CD4-positive, CD25-positive, alpha-beta regulatory T cell (primary cell): ENCODE data around the gene UQCRQ. TPM values are rescaled to one million over a fixed set of nuclear protein-coding genes. Genes with fewer than 3 reads are reported as not detected.

ENCODE experiments used
- ATAC-seq, 2 donors: fragments of 150-1000 bp; cut with Tn5 transposase; one replicate each; pipeline ENCODE4 v1.10.0; 2021; ENCODE audit warnings: low read depth in 2 of 2, moderate number of reproducible peaks in 2 of 2, moderate library complexity in 1 of 2
- DNase-seq, 3 donors: peaks; one replicate each; pipeline versions ENCODE4 v3.0.0 to v3.0.0-alpha.2; 2012 to 2022; ENCODE audit warnings: mixed read lengths in 1 of 3
- H3K27ac ChIP-seq: one replicate; pipeline ENCODE4 v1.7.0; 2013; ENCODE audit warnings: mild to moderate bottlenecking, low read length; ENCODE audit not compliant: insufficient read depth, poor library complexity, severe bottlenecking
- H3K27me3 ChIP-seq: one replicate; pipeline ENCODE4 v1.7.0; 2013; ENCODE audit warnings: low read length; ENCODE audit not compliant: control insufficient read depth, insufficient read depth
- H3K36me3 ChIP-seq: one replicate; pipeline ENCODE4 v1.7.0; 2013; ENCODE audit warnings: mild to moderate bottlenecking, low read length, moderate library complexity; ENCODE audit not compliant: control insufficient read depth, insufficient read depth
- H3K4me1 ChIP-seq: 2 replicates; pipeline ENCODE4 v1.7.0; 2013; ENCODE audit warnings: mild to moderate bottlenecking, low read length; ENCODE audit not compliant: insufficient read depth, control insufficient read depth, poor library complexity, severe bottlenecking
- H3K4me3 ChIP-seq: one replicate; pipeline ENCODE4 v1.7.0; 2013; ENCODE audit warnings: low read depth, mild to moderate bottlenecking, low read length, moderate library complexity
- H3K9me3 ChIP-seq, 2 experiments: 1 replicate in 1 of 2; 2 replicates in 1 of 2; pipeline ENCODE4 v1.7.0; 2013; ENCODE audit warnings: low read length in 2 of 2, mild to moderate bottlenecking in 1 of 2, moderate library complexity in 1 of 2; ENCODE audit not compliant: control insufficient read depth in 2 of 2
- H3K27ac Mint-ChIP-seq, 3 donors: one replicate each; pipeline ENCODE4 v1.8.0; 2020 to 2022; ENCODE audit warnings: mild to moderate bottlenecking in 3 of 3, mixed read lengths in 3 of 3, moderate library complexity in 2 of 3
- H3K27me3 Mint-ChIP-seq: one replicate; pipeline ENCODE4 v1.8.0; 2022; ENCODE audit warnings: mild to moderate bottlenecking, mixed read lengths
- H3K36me3 Mint-ChIP-seq: one replicate; pipeline ENCODE4 v1.8.0; 2020; ENCODE audit warnings: mixed read lengths
- H3K4me1 Mint-ChIP-seq, 4 donors: one replicate each; pipeline ENCODE4 v1.8.0; 2020 to 2022; ENCODE audit warnings: mixed read lengths in 4 of 4, mild to moderate bottlenecking in 1 of 4
- H3K4me3 Mint-ChIP-seq, 4 donors: one replicate each; pipeline ENCODE4 v1.8.0; 2020 to 2022; ENCODE audit warnings: mild to moderate bottlenecking in 4 of 4, mixed read lengths in 4 of 4, moderate library complexity in 3 of 4
- H3K9me3 Mint-ChIP-seq, 7 donors: one replicate each; pipeline ENCODE4 v1.8.0; 2020 to 2022; ENCODE audit warnings: mixed read lengths in 7 of 7, mild to moderate bottlenecking in 3 of 7, moderate library complexity in 2 of 7
- polyA plus RNA-seq, 4 donors: library from polyadenylated mRNA; unstranded; fragments of 300-500 nt; fragmentation: Illumina TruSeq; gene quantifications; one replicate each; pipeline ENCODE4 v1.2.3, GENCODE V29; 2021
- total RNA-seq: library from RNA; stranded (reverse); gene quantifications from one replicate; pipeline ENCODE4 v1.2.3, GENCODE V29; 2022

The UQCRQ gene
- total and polyA plus RNA-seq, 5 donors from 2014 or later = 88.5 to 604 (median 562) TPM

- Histone ChIP-seq H3K27ac (no peak overlapping the region), H3K36me3 (peaks cover 79% of the 10 kb centered on the region), H3K27me3 (no peaks in the 10 kb centered on the region), H3K4me3 (no peak overlapping the region), H3K9me3 (no peaks in the 10 kb centered on the region), H3K4me1 (no peaks in the 10 kb centered on the region)
- H3K27ac Mint-ChIP-seq = peak overlapping the region in 1 of 3 donors; percentile 6
- ATAC-seq = no peak
- H3K36me3 Mint-ChIP-seq = peaks cover 43% of the 10 kb centered on the region
- H3K4me3 Mint-ChIP-seq = no peak overlapping the region
- H3K27me3 Mint-ChIP-seq = no peaks in the 10 kb centered on the region
- H3K4me1 Mint-ChIP-seq = peaks cover 0 to 12% (median 5%) of the 10 kb centered on the region in 4 donors
- H3K9me3 Mint-ChIP-seq = peaks cover 0 to 2% (median 0%) of the 10 kb centered on the region in 7 donors
- no peak for DNase-seq
Observed at GRCh38 chr5:132886064-132886823, 19.8 kb downstream of the UQCRQ start.

- Mint-ChIP-seq H3K36me3 (peaks cover 49% of the 10 kb centered on the region), H3K27ac (peak overlapping the region in 1 of 3 donors; percentile 17), H3K4me3 (no peak overlapping the region), H3K4me1 (peaks cover 0 to 12% (median 5%) of the 10 kb centered on the region in 4 donors), H3K9me3 (peaks cover 0 to 2% (median 0%) of the 10 kb centered on the region in 7 donors), H3K27me3 (no peaks in the 10 kb centered on the region)
- Histone ChIP-seq H3K4me1 (no peaks in the 10 kb centered on the region), H3K27ac (no peak overlapping the region), H3K36me3 (peaks cover 78% of the 10 kb centered on the region), H3K27me3 (no peaks in the 10 kb centered on the region), H3K9me3 (no peaks in the 10 kb centered on the region), H3K4me3 (no peak overlapping the region)
- ATAC-seq (no peak), DNase-seq (no peak)
Observed at GRCh38 chr5:132887283-132887682, 20.8 kb downstream of the UQCRQ start.

GRCh38 chr5:132889501-132889900, 23.1 kb downstream of the UQCRQ start:
- Mint-ChIP-seq H3K27me3 (no peaks in the 10 kb centered on the region), H3K27ac (no peak overlapping the region), H3K4me3 (no peak overlapping the region), H3K4me1 (peaks cover 0 to 5% (median 0%) of the 10 kb centered on the region in 4 donors), H3K36me3 (peaks cover 58% of the 10 kb centered on the region), H3K9me3 (peaks cover 0 to 2% (median 0%) of the 10 kb centered on the region in 7 donors)
- Histone ChIP-seq H3K4me3 (no peak overlapping the region), H3K4me1 (no peaks in the 10 kb centered on the region), H3K27me3 (no peaks in the 10 kb centered on the region), H3K27ac (no peak overlapping the region), H3K36me3 (peaks cover 83% of the 10 kb centered on the region), H3K9me3 (no peaks in the 10 kb centered on the region)
- peak in 1 of 3 donors; percentile 15 for DNase-seq
- no peak for ATAC-seq

GRCh38 chr5:132890817-132891216, 24.4 kb downstream of the UQCRQ start:
- Mint-ChIP-seq H3K4me3 (no peak overlapping the region), H3K9me3 (peaks cover 0 to 2% (median 0%) of the 10 kb centered on the region in 7 donors), H3K4me1 (peaks cover 0 to 7% (median 5%) of the 10 kb centered on the region in 4 donors), H3K27ac (peak overlapping the region in 1 of 3 donors; percentile 29), H3K36me3 (peaks cover 56% of the 10 kb centered on the region), H3K27me3 (no peaks in the 10 kb centered on the region)
- Histone ChIP-seq H3K27ac (no peak overlapping the region), H3K4me3 (no peak overlapping the region), H3K27me3 (no peaks in the 10 kb centered on the region), H3K4me1 (no peaks in the 10 kb centered on the region), H3K9me3 (no peaks in the 10 kb centered on the region), H3K36me3 (peaks cover 86% of the 10 kb centered on the region)
- DNase-seq (no peak), ATAC-seq (no peak)

- DNase-seq = no peak
- peaks cover 47% of the 10 kb centered on the region for H3K36me3 Mint-ChIP-seq
- no peaks in the 10 kb centered on the region for H3K27me3 ChIP-seq
- H3K27ac ChIP-seq = no peak overlapping the region
- H3K4me3 ChIP-seq = no peak overlapping the region
- H3K36me3 ChIP-seq = peaks cover 68% of the 10 kb centered on the region
- no peak overlapping the region for H3K4me3 Mint-ChIP-seq
- ATAC-seq = no peak
- no peaks in the 10 kb centered on the region for H3K4me1 ChIP-seq
- peak overlapping the region in 1 of 3 donors; percentile 27 for H3K27ac Mint-ChIP-seq
- H3K9me3 Mint-ChIP-seq = no peaks in the 10 kb centered on the region
- peaks cover 0 to 10% (median 8%) of the 10 kb centered on the region in 4 donors for H3K4me1 Mint-ChIP-seq
- H3K9me3 ChIP-seq = no peaks in the 10 kb centered on the region
- H3K27me3 Mint-ChIP-seq = no peaks in the 10 kb centered on the region
Observed at GRCh38 chr5:132895719-132896305, 29.4 kb downstream of the UQCRQ start.

GRCh38 chr5:132896685-132897084, 30.2 kb downstream of the UQCRQ start:
- Histone ChIP-seq H3K27me3 (no peaks in the 10 kb centered on the region), H3K36me3 (peaks cover 65% of the 10 kb centered on the region), H3K4me3 (no peak overlapping the region), H3K27ac (no peak overlapping the region), H3K9me3 (no peaks in the 10 kb centered on the region), H3K4me1 (no peaks in the 10 kb centered on the region)
- peak overlapping the region in 1 of 3 donors; percentile 15 for H3K27ac Mint-ChIP-seq
- H3K4me3 Mint-ChIP-seq = no peak overlapping the region
- peaks cover 0 to 16% (median 11%) of the 10 kb centered on the region in 4 donors for H3K4me1 Mint-ChIP-seq
- no peak for ATAC-seq
- H3K36me3 Mint-ChIP-seq = peaks cover 50% of the 10 kb centered on the region
- H3K9me3 Mint-ChIP-seq = no peaks in the 10 kb centered on the region
- DNase-seq = peak in 1 of 3 donors; percentile 40
- no peaks in the 10 kb centered on the region for H3K27me3 Mint-ChIP-seq

GRCh38 chr5:132898094-132898493, 31.7 kb downstream of the UQCRQ start:
- no peaks in the 10 kb centered on the region for H3K9me3 Mint-ChIP-seq
- no peak for DNase-seq
- no peak overlapping the region for H3K27ac Mint-ChIP-seq
- no peaks in the 10 kb centered on the region for H3K9me3 ChIP-seq
- peaks cover 53% of the 10 kb centered on the region for H3K36me3 ChIP-seq
- no peaks in the 10 kb centered on the region for H3K27me3 Mint-ChIP-seq
- no peak overlapping the region for H3K4me3 ChIP-seq
- no peak for ATAC-seq
- no peak overlapping the region for H3K4me3 Mint-ChIP-seq
- no peaks in the 10 kb centered on the region for H3K27me3 ChIP-seq
- peaks cover 0 to 19% (median 11%) of the 10 kb centered on the region in 4 donors for H3K4me1 Mint-ChIP-seq
- no peaks in the 10 kb centered on the region for H3K4me1 ChIP-seq
- H3K36me3 Mint-ChIP-seq = peaks cover 36% of the 10 kb centered on the region
- H3K27ac ChIP-seq = no peak overlapping the region
